Fibroblast of lung (primary cell): ENCODE data around the gene ZNF385B. TPM values are rescaled to one million over a fixed set of nuclear protein-coding genes. Genes with fewer than 3 reads are reported as not detected.

Experiments
- DNase-seq, 2 donors: peaks; one replicate each; pipeline versions ENCODE4 v3.0.0 to v3.0.0-alpha.2; 2010; ENCODE audit warnings: low read depth in 2 of 2
- H2AFZ ChIP-seq: 2 replicates; pipeline ENCODE4 v1.5.1; 2012; ENCODE audit warnings: low read length, control low read depth, inconsistent platforms
- H3K27ac ChIP-seq: 2 replicates; pipeline ENCODE4 v1.5.1; 2011; ENCODE audit warnings: low read length, control low read depth; ENCODE audit not compliant: insufficient read depth
- H3K27me3 ChIP-seq: 2 replicates; pipeline ENCODE4 v1.5.1; 2011; ENCODE audit warnings: mild to moderate bottlenecking, low read length; ENCODE audit not compliant: control insufficient read depth, insufficient read depth
- H3K36me3 ChIP-seq: 2 replicates; pipeline ENCODE4 v1.5.1; 2011; ENCODE audit warnings: low read length; ENCODE audit not compliant: control insufficient read depth, insufficient read depth
- H3K4me1 ChIP-seq: 2 replicates; pipeline ENCODE4 v1.5.1; 2011; ENCODE audit warnings: low read length; ENCODE audit not compliant: control insufficient read depth, insufficient read depth; ENCODE audit errors: extremely low read depth
- H3K4me2 ChIP-seq: 2 replicates; pipeline ENCODE4 v1.5.1; 2011; ENCODE audit warnings: low read length, control low read depth; ENCODE audit not compliant: insufficient read depth; ENCODE audit errors: extremely low read depth
- H3K4me3 ChIP-seq, 4 experiments: fragments of 200-600 bp in 1 of 4; sonication (generic) in 1 of 4; replicated peaks in 1 of 4; 2 replicates each; pipeline ENCODE4 v1.5.1; 2011 to 2016; ENCODE audit warnings: low read length in 4 of 4, low read depth in 3 of 4, mild to moderate bottlenecking in 3 of 4, control low read depth in 2 of 4, inconsistent platforms in 1 of 4, mixed read lengths in 1 of 4; ENCODE audit not compliant: insufficient read depth in 1 of 4; ENCODE audit errors: control extremely low read depth in 1 of 4
- H3K79me2 ChIP-seq: 2 replicates; pipeline ENCODE4 v1.5.1; 2012; ENCODE audit warnings: mild to moderate bottlenecking, low read length, inconsistent platforms; ENCODE audit not compliant: control insufficient read depth, insufficient read depth
- H3K9ac ChIP-seq: 2 replicates; pipeline ENCODE4 v1.5.1; 2011; ENCODE audit warnings: mild to moderate bottlenecking, low read length, control low read depth; ENCODE audit not compliant: insufficient read depth
- H3K9me3 ChIP-seq: 2 replicates; pipeline ENCODE4 v1.5.1; 2012; ENCODE audit warnings: low read depth, low read length; ENCODE audit not compliant: control insufficient read depth, insufficient read depth
- H4K20me1 ChIP-seq: 2 replicates; pipeline ENCODE4 v1.5.1; 2011; ENCODE audit warnings: low read length; ENCODE audit not compliant: control insufficient read depth, insufficient read depth; ENCODE audit errors: extremely low read depth
- EZH2 ChIP-seq: IDR thresholded peaks from 2 replicates; pipeline ENCODE4 v1.5.1; 2012; ENCODE audit warnings: low read length, control low read depth, mild to moderate bottlenecking; ENCODE audit errors: missing control alignments
- polyA plus RNA-seq, 2 donors: library from polyadenylated mRNA; depleted of rRNA in 1 of 2; stranded (reverse) in 1 of 2; unstranded in 1 of 2; fragments of >200 nt; gene quantifications; 2 replicates each; pipeline ENCODE4 v1.2.1, GENCODE V29; 2011 to 2012; ENCODE audit warnings: missing spikeins in 1 of 2
- total RNA-seq: library from RNA; depleted of rRNA; stranded (reverse); fragments of >200 nt; gene quantifications from 2 replicates; pipeline ENCODE4 v1.2.1, GENCODE V29; 2014
- TF ChIP-seq, protein P1 (sequence below), 2 donors: IDR thresholded peaks in 1 of 2; conservative IDR thresholded peaks in 1 of 2; 1 replicate in 1 of 2; 2 replicates in 1 of 2; pipeline ENCODE4 v1.5.1; 2011 to 2012; ENCODE audit warnings: low read length in 2 of 2, control low read depth in 1 of 2, inconsistent platforms in 1 of 2, low read depth in 1 of 2, mild to moderate bottlenecking in 1 of 2

ZNF385B gene
- total and polyA plus RNA-seq, 2 donors (not counting 1 experiment from before 2014, with no cell fraction given), result 0.06 TPM; not detected in 1

DNA sequence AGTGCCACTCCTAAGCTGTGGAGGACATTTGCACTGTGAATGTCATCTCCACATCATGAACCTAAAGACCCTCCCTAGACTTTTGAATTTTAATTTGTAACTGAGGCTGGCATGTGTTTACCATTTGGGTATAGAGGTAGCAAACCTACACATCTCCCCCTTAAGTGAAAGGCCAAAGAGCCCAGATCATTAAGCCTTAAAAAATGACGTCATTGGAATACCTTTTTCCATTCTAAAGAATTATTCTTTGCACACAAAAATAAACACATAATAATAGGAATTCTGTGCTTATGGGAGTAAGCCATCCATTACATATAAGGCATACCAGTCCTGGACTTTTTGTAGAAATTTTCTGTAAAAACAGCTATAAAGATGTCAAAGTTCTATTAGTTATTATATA, 38.9 kb downstream of the ZNF385B start:
- no peaks in the 10 kb centered on the region for H3K36me3 ChIP-seq
- H3K27ac ChIP-seq, result no peak overlapping the region
- no peaks in the 10 kb centered on the region for H3K27me3 ChIP-seq
- no peaks in the 10 kb centered on the region for H4K20me1 ChIP-seq
- H3K9ac ChIP-seq, result no peak overlapping the region
- H3K4me1 ChIP-seq, result no peaks in the 10 kb centered on the region
- H3K9me3 ChIP-seq, result no peaks in the 10 kb centered on the region
- DNase-seq, result no peak
- H2AFZ ChIP-seq, result no peak overlapping the region
- H3K4me2 ChIP-seq, result no peak overlapping the region
- H3K4me3 ChIP-seq, result no peak overlapping the region
- no peaks in the 10 kb centered on the region for H3K79me2 ChIP-seq
- TF ChIP-seq EZH2, result no peak
- TF ChIP-seq, protein P1, sequence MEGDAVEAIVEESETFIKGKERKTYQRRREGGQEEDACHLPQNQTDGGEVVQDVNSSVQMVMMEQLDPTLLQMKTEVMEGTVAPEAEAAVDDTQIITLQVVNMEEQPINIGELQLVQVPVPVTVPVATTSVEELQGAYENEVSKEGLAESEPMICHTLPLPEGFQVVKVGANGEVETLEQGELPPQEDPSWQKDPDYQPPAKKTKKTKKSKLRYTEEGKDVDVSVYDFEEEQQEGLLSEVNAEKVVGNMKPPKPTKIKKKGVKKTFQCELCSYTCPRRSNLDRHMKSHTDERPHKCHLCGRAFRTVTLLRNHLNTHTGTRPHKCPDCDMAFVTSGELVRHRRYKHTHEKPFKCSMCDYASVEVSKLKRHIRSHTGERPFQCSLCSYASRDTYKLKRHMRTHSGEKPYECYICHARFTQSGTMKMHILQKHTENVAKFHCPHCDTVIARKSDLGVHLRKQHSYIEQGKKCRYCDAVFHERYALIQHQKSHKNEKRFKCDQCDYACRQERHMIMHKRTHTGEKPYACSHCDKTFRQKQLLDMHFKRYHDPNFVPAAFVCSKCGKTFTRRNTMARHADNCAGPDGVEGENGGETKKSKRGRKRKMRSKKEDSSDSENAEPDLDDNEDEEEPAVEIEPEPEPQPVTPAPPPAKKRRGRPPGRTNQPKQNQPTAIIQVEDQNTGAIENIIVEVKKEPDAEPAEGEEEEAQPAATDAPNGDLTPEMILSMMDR (conservative IDR thresholded peaks at IDR 0.05 in 1 of 2, IDR thresholded peaks at IDR 0.05 in 1 of 2; ENCODE audit: low read depth in 1 of 2, low read length in 2 of 2), result no peak

DNA sequence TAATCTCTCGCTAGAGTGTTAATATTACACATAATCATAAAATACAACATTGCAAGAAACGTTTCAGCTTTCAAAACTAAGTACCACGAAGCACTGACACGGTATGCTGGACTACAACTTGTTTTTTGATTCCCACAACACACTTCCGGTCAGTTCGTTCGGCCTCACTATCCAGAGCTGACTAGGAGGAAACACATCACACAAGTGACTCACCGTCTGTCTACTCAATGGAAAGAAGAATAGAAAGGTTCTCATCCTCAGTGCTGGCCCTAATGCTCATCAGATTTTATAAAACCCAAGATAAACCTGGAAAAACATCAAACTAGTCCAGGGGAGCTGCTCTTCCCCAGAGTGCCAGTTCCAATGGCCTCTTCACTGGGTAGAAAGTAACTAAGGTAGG, 42.9 kb downstream of the ZNF385B start:
- Histone ChIP-seq H3K9me3 (no peaks in the 10 kb centered on the region), H3K4me2 (no peak overlapping the region), H3K27ac (no peak overlapping the region), H3K36me3 (no peaks in the 10 kb centered on the region), H3K27me3 (no peaks in the 10 kb centered on the region), H3K4me3 (no peak overlapping the region), H3K4me1 (no peaks in the 10 kb centered on the region), H3K79me2 (no peaks in the 10 kb centered on the region), H3K9ac (no peak overlapping the region), H2AFZ (peak overlapping the region; percentile 27), H4K20me1 (no peaks in the 10 kb centered on the region)
- DNase-seq, result peak in 1 of 2 donors; percentile 67
- TF ChIP-seq, protein P1 (conservative IDR thresholded peaks at IDR 0.05 in 1 of 2, IDR thresholded peaks at IDR 0.05 in 1 of 2; ENCODE audit: low read depth in 1 of 2, low read length in 2 of 2), result no peak
- TF ChIP-seq EZH2, result no peak

- no peak for TF ChIP-seq EZH2
- TF ChIP-seq, protein P1 (conservative IDR thresholded peaks at IDR 0.05 in 1 of 2, IDR thresholded peaks at IDR 0.05 in 1 of 2; ENCODE audit: low read depth in 1 of 2, low read length in 2 of 2), result no peak
- DNase-seq, result peak; percentile 18 to 37
These were observed 44.1 kb downstream of the ZNF385B start for GRCh38 chr2:179817181-179817841.

More at GRCh38 chr2:179817181-179817841, 44.1 kb downstream of the ZNF385B start:
- H2AFZ ChIP-seq, result no peak overlapping the region
- H3K4me2 ChIP-seq, result peak overlapping the region; percentile 30
- no peaks in the 10 kb centered on the region for H3K9me3 ChIP-seq
- H3K9ac ChIP-seq, result no peak overlapping the region
- no peak overlapping the region for H3K4me3 ChIP-seq
- no peaks in the 10 kb centered on the region for H3K4me1 ChIP-seq
- H3K27me3 ChIP-seq, result no peaks in the 10 kb centered on the region
- H3K79me2 ChIP-seq, result no peaks in the 10 kb centered on the region
- no peaks in the 10 kb centered on the region for H3K36me3 ChIP-seq
- no peaks in the 10 kb centered on the region for H4K20me1 ChIP-seq
- H3K27ac ChIP-seq, result no peak overlapping the region
